ENCODE results near the gene HTR1D. TPM values are rescaled to one million over a fixed set of nuclear protein-coding genes. Genes with fewer than 3 reads are reported as not detected.

HTR1D gene
- total RNA-seq, 6 experiments from 2014 or later: 0.17 to 0.53 (median 0.44) TPM

- Mint-ChIP-seq H3K4me1 (ENCODE audit: low read depth) (peaks cover 17% of the 10 kb centered on the region), H3K36me3 (ENCODE audit: low read depth) (no peaks in the 10 kb centered on the region), H3K9me3 (no peaks in the 10 kb centered on the region), H3K27ac (peak overlapping the region; percentile 11; the same call in 1 of the 2 replicates), H3K27me3 (ENCODE audit: insufficient read depth) (peaks cover 4% of the 10 kb centered on the region), H3K4me3 (no peak overlapping the region)
- DNase-seq: peak; percentile 25
- no peak for TF ChIP-seq CTCF (IDR thresholded peaks at IDR 0.05)
Observed at GRCh38 chr1:23249787-23250454, 32.6 kb upstream of the HTR1D start.

- no peak for DNase-seq
- H3K27ac Mint-ChIP-seq: no peak overlapping the region
- no peaks in the 10 kb centered on the region for H3K9me3 Mint-ChIP-seq
- peaks cover 4% of the 10 kb centered on the region; the same call in 1 of the 2 replicates for H3K27me3 Mint-ChIP-seq (ENCODE audit: insufficient read depth)
- no peak for TF ChIP-seq CTCF (IDR thresholded peaks at IDR 0.05)
- H3K4me1 Mint-ChIP-seq (ENCODE audit: low read depth): peaks cover 22% of the 10 kb centered on the region
- H3K4me3 Mint-ChIP-seq: no peak overlapping the region
- no peaks in the 10 kb centered on the region for H3K36me3 Mint-ChIP-seq (ENCODE audit: low read depth)
Observed at GRCh38 chr1:23247276-23247675, 30.0 kb upstream of the HTR1D start.

- no peak for TF ChIP-seq CTCF (IDR thresholded peaks at IDR 0.05)
- DNase-seq: no peak
Observed at GRCh38 chr1:23246274-23246673, 29.0 kb upstream of the HTR1D start.

GRCh38 chr1:23244256-23244761, 27.0 kb upstream of the HTR1D start:
- Mint-ChIP-seq H3K9me3 (no peaks in the 10 kb centered on the region), H3K4me1 (ENCODE audit: low read depth) (peaks cover 5% of the 10 kb centered on the region; the same call in 1 of the 2 replicates), H3K36me3 (ENCODE audit: low read depth) (no peaks in the 10 kb centered on the region), H3K27me3 (ENCODE audit: insufficient read depth) (peaks cover 4% of the 10 kb centered on the region; the same call in 1 of the 2 replicates), H3K27ac (no peak overlapping the region), H3K4me3 (no peak overlapping the region)
- no peak for TF ChIP-seq CTCF (IDR thresholded peaks at IDR 0.05)
- DNase-seq: no peak

More at GRCh38 chr1:23246274-23246673, 29.0 kb upstream of the HTR1D start:
- H3K27me3 Mint-ChIP-seq (ENCODE audit: insufficient read depth): peaks cover 4% of the 10 kb centered on the region; the same call in 1 of the 2 replicates
- no peak overlapping the region for H3K4me3 Mint-ChIP-seq
- no peaks in the 10 kb centered on the region for H3K9me3 Mint-ChIP-seq
- peaks cover 15% of the 10 kb centered on the region for H3K4me1 Mint-ChIP-seq (ENCODE audit: low read depth)
- no peak overlapping the region for H3K27ac Mint-ChIP-seq
- H3K36me3 Mint-ChIP-seq (ENCODE audit: low read depth): no peaks in the 10 kb centered on the region

- no peak overlapping the region for H3K27ac Mint-ChIP-seq
- H3K4me1 Mint-ChIP-seq (ENCODE audit: low read depth): peaks cover 5% of the 10 kb centered on the region; the same call in 1 of the 2 replicates
- no peak for DNase-seq
- H3K9me3 Mint-ChIP-seq: no peaks in the 10 kb centered on the region
- H3K36me3 Mint-ChIP-seq (ENCODE audit: low read depth): no peaks in the 10 kb centered on the region
- no peak overlapping the region for H3K4me3 Mint-ChIP-seq
- TF ChIP-seq CTCF (IDR thresholded peaks at IDR 0.05): no peak
- peaks cover 4% of the 10 kb centered on the region; the same call in 1 of the 2 replicates for H3K27me3 Mint-ChIP-seq (ENCODE audit: insufficient read depth)
Observed at GRCh38 chr1:23242414-23242813, 25.1 kb upstream of the HTR1D start.

All from HFFc6 (cell line).